Activated T-cell treated with anti-CD3 and anti-CD28 coated beads, Interleukin-2, amount 50 U/mL, for 24 hours (primary cell): ENCODE results near the gene LCN15.

Experiments
- DNase-seq: peaks from one replicate; pipeline ENCODE4 v3.0.0-alpha.2; 2020
- H3K27ac Mint-ChIP-seq: 2 replicates; pipeline ENCODE4 v1.8.0; 2020; ENCODE audit warnings: mild to moderate bottlenecking, mixed read lengths
- H3K27me3 Mint-ChIP-seq: 2 replicates; pipeline ENCODE4 v1.8.0; 2020; ENCODE audit warnings: mixed read lengths
- H3K36me3 Mint-ChIP-seq: 2 replicates; pipeline ENCODE4 v1.8.0; 2020; ENCODE audit warnings: low read depth, mixed read lengths
- H3K4me1 Mint-ChIP-seq: 2 replicates; pipeline ENCODE4 v1.8.0; 2020; ENCODE audit warnings: low read depth, mixed read lengths
- H3K4me3 Mint-ChIP-seq: 2 replicates; pipeline ENCODE4 v1.8.0; 2020; ENCODE audit warnings: mild to moderate bottlenecking, moderate library complexity, mixed read lengths
- H3K9me3 Mint-ChIP-seq: 2 replicates; pipeline ENCODE4 v1.8.0; 2020; ENCODE audit warnings: mixed read lengths

The LCN15 gene

GRCh38 chr9:136722969-136723356 lies 41.4 kb downstream of the LCN15 start:
- peaks cover 30% of the 10 kb centered on the region for H3K4me1 Mint-ChIP-seq
- DNase-seq, result no peak
- H3K9me3 Mint-ChIP-seq, result no peaks in the 10 kb centered on the region
- peaks cover 62% of the 10 kb centered on the region for H3K36me3 Mint-ChIP-seq
- H3K4me3 Mint-ChIP-seq, result no peak overlapping the region
- peak overlapping the region; percentile 63 for H3K27ac Mint-ChIP-seq
- no peaks in the 10 kb centered on the region for H3K27me3 Mint-ChIP-seq

- Mint-ChIP-seq H3K9me3 (no peaks in the 10 kb centered on the region), H3K4me1 (peaks cover 30% of the 10 kb centered on the region), H3K27me3 (no peaks in the 10 kb centered on the region), H3K4me3 (no peak overlapping the region), H3K27ac (peak overlapping the region; percentile 52), H3K36me3 (peaks cover 58% of the 10 kb centered on the region)
- no peak for DNase-seq
These were observed 42.0 kb downstream of the LCN15 start for GRCh38 chr9:136722093-136722968.

- Mint-ChIP-seq H3K27ac (peak overlapping the region; percentile 74), H3K4me1 (peaks cover 26% of the 10 kb centered on the region), H3K9me3 (no peaks in the 10 kb centered on the region), H3K27me3 (peaks cover 3% of the 10 kb centered on the region), H3K36me3 (peaks cover 49% of the 10 kb centered on the region), H3K4me3 (no peak overlapping the region)
- no peak for DNase-seq
These were observed 42.8 kb downstream of the LCN15 start for GRCh38 chr9:136721339-136722092.

- Mint-ChIP-seq H3K27me3 (peaks cover 5% of the 10 kb centered on the region), H3K9me3 (no peaks in the 10 kb centered on the region), H3K36me3 (peaks cover 44% of the 10 kb centered on the region), H3K4me3 (no peak overlapping the region), H3K4me1 (peaks cover 20% of the 10 kb centered on the region), H3K27ac (peak overlapping the region; percentile 74)
- DNase-seq, result no peak
These were observed 43.4 kb downstream of the LCN15 start for GRCh38 chr9:136720898-136721338.

- Mint-ChIP-seq H3K4me3 (no peak overlapping the region), H3K27me3 (peaks cover 10% of the 10 kb centered on the region), H3K36me3 (peaks cover 38% of the 10 kb centered on the region), H3K27ac (no peak overlapping the region), H3K4me1 (peaks cover 14% of the 10 kb centered on the region), H3K9me3 (no peaks in the 10 kb centered on the region)
- DNase-seq, result no peak
These were observed 43.9 kb downstream of the LCN15 start for GRCh38 chr9:136720251-136720897.

GRCh38 chr9:136719195-136719880 lies 45.0 kb downstream of the LCN15 start:
- Mint-ChIP-seq H3K27me3 (peaks cover 13% of the 10 kb centered on the region), H3K27ac (no peak overlapping the region), H3K4me3 (no peak overlapping the region), H3K4me1 (peaks cover 9% of the 10 kb centered on the region), H3K36me3 (peaks cover 28% of the 10 kb centered on the region), H3K9me3 (no peaks in the 10 kb centered on the region)
- no peak for DNase-seq

- peaks cover 20% of the 10 kb centered on the region for H3K27me3 Mint-ChIP-seq
- peaks cover 20% of the 10 kb centered on the region for H3K36me3 Mint-ChIP-seq
- no peak overlapping the region for H3K4me3 Mint-ChIP-seq
- H3K27ac Mint-ChIP-seq, result peak overlapping the region; percentile 22
- H3K4me1 Mint-ChIP-seq, result peaks cover 1% of the 10 kb centered on the region
- DNase-seq, result no peak
- H3K9me3 Mint-ChIP-seq, result no peaks in the 10 kb centered on the region
These were observed 45.7 kb downstream of the LCN15 start for GRCh38 chr9:136718345-136719194.

GRCh38 chr9:136717399-136717798 lies 46.9 kb downstream of the LCN15 start:
- Mint-ChIP-seq H3K4me3 (no peak overlapping the region), H3K27me3 (peaks cover 26% of the 10 kb centered on the region), H3K9me3 (no peaks in the 10 kb centered on the region), H3K36me3 (peaks cover 8% of the 10 kb centered on the region), H3K27ac (no peak overlapping the region), H3K4me1 (no peaks in the 10 kb centered on the region)
- no peak for DNase-seq

- Mint-ChIP-seq H3K9me3 (no peaks in the 10 kb centered on the region), H3K36me3 (no peaks in the 10 kb centered on the region), H3K4me1 (peaks cover 4% of the 10 kb centered on the region), H3K27ac (no peak overlapping the region), H3K4me3 (no peak overlapping the region), H3K27me3 (peaks cover 46% of the 10 kb centered on the region)
- DNase-seq, result no peak
These were observed 49.4 kb downstream of the LCN15 start for GRCh38 chr9:136714893-136715274.

GRCh38 chr9:136714096-136714892 lies 50.0 kb downstream of the LCN15 start:
- Mint-ChIP-seq H3K9me3 (no peaks in the 10 kb centered on the region), H3K4me1 (peaks cover 4% of the 10 kb centered on the region), H3K4me3 (no peak overlapping the region), H3K27ac (no peak overlapping the region), H3K36me3 (no peaks in the 10 kb centered on the region), H3K27me3 (peaks cover 49% of the 10 kb centered on the region)
- no peak for DNase-seq

- no peak for DNase-seq
These were observed 50.8 kb downstream of the LCN15 start for GRCh38 chr9:136713550-136713949.

GRCh38 chr9:136712690-136713544 lies 51.4 kb downstream of the LCN15 start:
- H3K36me3 Mint-ChIP-seq, result no peaks in the 10 kb centered on the region
- peaks cover 49% of the 10 kb centered on the region for H3K27me3 Mint-ChIP-seq
- no peaks in the 10 kb centered on the region for H3K9me3 Mint-ChIP-seq
- DNase-seq, result no peak
- no peak overlapping the region for H3K4me3 Mint-ChIP-seq
- H3K27ac Mint-ChIP-seq, result no peak overlapping the region
- peaks cover 4% of the 10 kb centered on the region for H3K4me1 Mint-ChIP-seq

More at GRCh38 chr9:136713550-136713949, 50.8 kb downstream of the LCN15 start:
- H3K27ac Mint-ChIP-seq, result no peak overlapping the region
- peaks cover 49% of the 10 kb centered on the region for H3K27me3 Mint-ChIP-seq
- no peaks in the 10 kb centered on the region for H3K36me3 Mint-ChIP-seq
- peaks cover 4% of the 10 kb centered on the region for H3K4me1 Mint-ChIP-seq
- no peaks in the 10 kb centered on the region for H3K9me3 Mint-ChIP-seq
- H3K4me3 Mint-ChIP-seq, result no peak overlapping the region
